ENCODE data around the gene GRIP2.
A peak's percentile ranks its signal among the peaks of the same experiment; 100 is the strongest.

The GRIP2 gene

DNA sequence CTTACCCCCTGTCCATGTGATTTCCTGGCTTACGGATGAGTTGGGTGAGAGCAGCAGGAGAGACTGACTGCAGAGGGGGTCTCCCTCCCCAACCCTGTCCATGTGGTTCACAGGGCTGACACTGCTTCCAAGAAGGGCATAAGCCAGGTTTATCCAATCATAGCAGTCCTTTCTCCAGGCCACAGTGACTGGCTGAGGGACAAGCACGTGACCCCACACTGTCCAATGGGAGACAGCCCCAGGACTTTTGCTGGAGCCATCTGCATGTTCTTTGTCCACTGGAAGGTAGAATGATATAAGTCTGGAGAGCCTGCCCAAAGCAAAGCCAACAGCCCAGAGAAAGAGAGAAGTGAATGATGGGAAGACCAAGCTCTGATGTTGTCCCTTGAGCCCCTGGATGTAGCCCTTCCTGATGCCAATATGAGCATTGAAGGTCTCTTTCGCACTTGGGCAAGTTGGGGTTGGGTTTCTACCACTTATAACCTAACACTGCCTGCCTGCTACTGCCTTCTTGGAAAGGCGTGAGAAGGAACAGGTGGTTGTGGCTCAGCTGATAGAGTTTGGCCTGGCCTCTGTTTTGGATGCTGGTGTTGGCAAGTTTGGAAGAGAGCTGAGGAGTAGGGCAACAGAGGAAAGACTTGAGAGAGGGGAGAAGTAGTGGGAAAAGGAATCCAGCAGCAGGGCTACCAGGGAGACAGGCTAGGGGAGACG, 41.3 kb upstream of the GRIP2 start:
- DNase-seq (ENCODE audit: low read depth), result no peak
- TF ChIP-seq, protein P1, sequence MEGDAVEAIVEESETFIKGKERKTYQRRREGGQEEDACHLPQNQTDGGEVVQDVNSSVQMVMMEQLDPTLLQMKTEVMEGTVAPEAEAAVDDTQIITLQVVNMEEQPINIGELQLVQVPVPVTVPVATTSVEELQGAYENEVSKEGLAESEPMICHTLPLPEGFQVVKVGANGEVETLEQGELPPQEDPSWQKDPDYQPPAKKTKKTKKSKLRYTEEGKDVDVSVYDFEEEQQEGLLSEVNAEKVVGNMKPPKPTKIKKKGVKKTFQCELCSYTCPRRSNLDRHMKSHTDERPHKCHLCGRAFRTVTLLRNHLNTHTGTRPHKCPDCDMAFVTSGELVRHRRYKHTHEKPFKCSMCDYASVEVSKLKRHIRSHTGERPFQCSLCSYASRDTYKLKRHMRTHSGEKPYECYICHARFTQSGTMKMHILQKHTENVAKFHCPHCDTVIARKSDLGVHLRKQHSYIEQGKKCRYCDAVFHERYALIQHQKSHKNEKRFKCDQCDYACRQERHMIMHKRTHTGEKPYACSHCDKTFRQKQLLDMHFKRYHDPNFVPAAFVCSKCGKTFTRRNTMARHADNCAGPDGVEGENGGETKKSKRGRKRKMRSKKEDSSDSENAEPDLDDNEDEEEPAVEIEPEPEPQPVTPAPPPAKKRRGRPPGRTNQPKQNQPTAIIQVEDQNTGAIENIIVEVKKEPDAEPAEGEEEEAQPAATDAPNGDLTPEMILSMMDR (IDR thresholded peaks at IDR 0.05; ENCODE audit: insufficient read depth, low read depth, low read length, missing control alignments), result no peak
- H3K4me3 ChIP-seq (ENCODE audit: low read length), result no peak overlapping the region

DNA sequence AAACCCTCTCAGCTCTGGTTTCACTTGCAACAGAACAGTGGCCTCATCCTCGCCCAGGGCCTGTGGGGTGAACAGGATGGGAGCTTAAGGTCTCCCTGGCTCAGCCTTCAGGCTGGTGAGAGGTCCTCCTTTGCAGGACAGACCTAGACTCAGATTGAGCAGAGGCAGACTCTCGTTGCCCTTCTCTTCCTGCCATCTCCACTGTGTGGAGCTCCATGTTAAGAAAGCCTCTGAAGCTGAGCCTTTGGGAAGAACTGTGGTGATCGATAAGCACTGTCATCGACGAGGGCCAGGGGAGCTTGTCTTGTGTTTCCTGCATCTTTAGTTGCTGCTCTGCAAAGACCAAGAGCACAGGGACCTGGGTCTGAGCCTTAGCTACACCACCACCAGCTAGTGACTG, 37.8 kb upstream of the GRIP2 start:
- TF ChIP-seq, protein P1 (IDR thresholded peaks at IDR 0.05; ENCODE audit: insufficient read depth, low read depth, low read length, missing control alignments), result peak; percentile 7
- H3K4me3 ChIP-seq (ENCODE audit: low read length), result no peak overlapping the region
- no peak for DNase-seq (ENCODE audit: low read depth)

DNA sequence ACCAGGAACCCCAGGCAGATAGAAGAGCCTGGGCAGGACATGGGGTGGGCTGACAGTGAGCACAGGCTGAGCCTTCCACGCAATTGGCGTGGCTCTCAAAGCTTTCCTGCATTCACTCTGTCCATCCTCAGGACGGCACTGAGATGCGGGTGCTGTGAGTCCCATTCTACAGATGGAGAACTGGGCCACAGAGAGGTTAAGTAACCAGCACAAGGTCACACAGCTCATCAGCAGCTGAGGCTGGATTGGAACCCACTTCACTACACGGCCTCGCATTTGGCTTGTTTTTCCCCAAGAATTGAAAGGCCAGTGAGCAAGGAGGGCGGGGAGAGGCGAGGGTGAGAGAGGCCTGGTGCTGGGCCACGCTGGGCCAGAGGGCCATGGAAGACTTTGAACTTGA, 36.0 kb upstream of the GRIP2 start:
- no peak overlapping the region for H3K4me3 ChIP-seq (ENCODE audit: low read length)
- no peak for DNase-seq (ENCODE audit: low read depth)
- TF ChIP-seq, protein P1 (IDR thresholded peaks at IDR 0.05; ENCODE audit: insufficient read depth, low read depth, low read length, missing control alignments), result no peak

DNA sequence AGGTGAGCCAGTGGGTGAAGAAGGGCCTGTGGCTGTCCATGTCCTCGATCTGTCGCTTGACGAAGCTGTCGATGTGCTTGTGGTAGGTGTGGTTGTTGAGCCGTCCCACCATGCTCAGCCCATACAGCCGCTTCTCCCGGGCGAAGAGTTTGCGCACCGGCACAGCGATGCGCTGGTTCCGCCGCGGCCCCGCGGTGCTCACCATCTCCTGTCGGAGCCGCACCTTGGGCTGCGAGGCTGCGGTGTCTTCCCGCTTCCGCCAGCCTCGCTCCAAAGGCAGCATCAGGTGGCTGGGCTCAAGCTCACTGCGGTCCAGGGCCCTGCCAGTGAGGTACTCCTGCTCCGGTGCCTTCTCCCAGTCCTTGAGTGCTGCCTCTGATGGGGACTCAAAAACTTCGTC, 34.0 kb upstream of the GRIP2 start:
- TF ChIP-seq, protein P1 (IDR thresholded peaks at IDR 0.05; ENCODE audit: insufficient read depth, low read depth, low read length, missing control alignments), result no peak
- H3K4me3 ChIP-seq (ENCODE audit: low read length), result no peak overlapping the region
- no peak for DNase-seq (ENCODE audit: low read depth)

DNA sequence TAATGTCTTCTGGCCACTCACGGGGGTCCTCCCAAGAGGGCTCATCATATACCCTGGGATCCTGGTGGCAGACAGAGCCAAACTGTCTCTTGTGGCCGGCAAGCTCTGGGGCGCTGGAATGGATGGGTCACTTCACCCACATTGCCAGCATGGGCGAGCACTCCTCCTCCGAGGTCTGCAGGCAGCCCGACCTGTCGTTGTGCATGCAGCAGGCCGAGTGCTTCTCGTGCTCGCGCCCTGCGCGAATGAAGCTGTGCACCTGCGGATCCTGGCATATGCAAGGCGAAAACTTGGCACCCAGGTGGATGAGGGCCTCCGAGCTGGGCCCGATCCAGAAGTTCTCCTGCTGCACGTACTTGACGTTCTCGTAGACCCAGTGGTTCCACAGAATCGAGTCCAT, 33.6 kb upstream of the GRIP2 start:
- DNase-seq (ENCODE audit: low read depth), result no peak
- TF ChIP-seq, protein P1 (IDR thresholded peaks at IDR 0.05; ENCODE audit: insufficient read depth, low read depth, low read length, missing control alignments), result no peak
- H3K4me3 ChIP-seq (ENCODE audit: low read length), result no peak overlapping the region

DNA sequence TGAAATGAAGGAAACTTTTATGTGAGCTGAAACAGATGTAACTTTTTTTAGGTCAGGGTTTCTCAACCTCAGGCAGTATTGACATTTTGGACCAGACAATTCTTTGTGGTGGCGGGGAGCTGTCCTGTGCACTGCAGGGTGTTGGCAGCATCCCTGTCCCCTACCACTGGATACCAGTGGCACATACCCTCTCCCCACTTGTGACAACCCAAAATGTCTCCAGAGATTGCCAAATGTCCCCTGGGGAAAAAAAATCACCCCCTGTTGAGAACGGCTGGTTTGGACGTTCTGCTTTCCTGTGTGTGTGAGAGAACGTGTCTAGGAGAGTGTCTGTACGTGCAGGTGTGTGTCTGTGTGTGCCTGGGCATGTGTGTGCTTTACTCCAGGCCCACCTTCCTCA, 30.7 kb upstream of the GRIP2 start:
- DNase-seq (ENCODE audit: low read depth), result no peak
- TF ChIP-seq, protein P1 (IDR thresholded peaks at IDR 0.05; ENCODE audit: insufficient read depth, low read depth, low read length, missing control alignments), result no peak
- H3K4me3 ChIP-seq (ENCODE audit: low read length), result no peak overlapping the region

DNA sequence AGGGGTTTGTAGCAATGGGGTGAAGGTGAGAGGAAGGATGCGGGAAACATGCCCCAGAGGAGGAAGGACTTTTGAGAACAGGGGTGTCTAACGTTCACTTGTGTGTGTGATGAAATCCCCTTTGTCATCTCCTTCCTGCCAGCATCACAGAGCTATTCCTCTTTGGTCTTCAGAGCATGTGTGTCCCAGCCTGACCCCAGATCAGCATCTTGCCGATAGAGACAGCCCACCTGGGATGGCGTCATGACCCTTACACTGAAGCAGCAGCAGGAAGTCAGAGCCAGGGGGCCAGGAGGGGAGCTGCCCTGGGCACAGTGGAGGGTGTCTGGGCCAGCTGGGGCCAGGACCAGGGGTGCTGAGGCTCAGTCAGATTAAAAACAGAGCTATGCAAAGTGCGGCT, 29.9 kb upstream of the GRIP2 start:
- TF ChIP-seq, protein P1 (IDR thresholded peaks at IDR 0.05; ENCODE audit: insufficient read depth, low read depth, low read length, missing control alignments), result no peak
- no peak for DNase-seq (ENCODE audit: low read depth)
- no peak overlapping the region for H3K4me3 ChIP-seq (ENCODE audit: low read length)
